ENCODE results near the gene ESYT1. TPM values are rescaled to one million over a fixed set of nuclear protein-coding genes. Genes with fewer than 3 reads are reported as not detected.

Gene ESYT1
- total and polyA plus RNA-seq, 3 experiments from 2014 or later, result 185 to 374 (median 191) TPM

DNA sequence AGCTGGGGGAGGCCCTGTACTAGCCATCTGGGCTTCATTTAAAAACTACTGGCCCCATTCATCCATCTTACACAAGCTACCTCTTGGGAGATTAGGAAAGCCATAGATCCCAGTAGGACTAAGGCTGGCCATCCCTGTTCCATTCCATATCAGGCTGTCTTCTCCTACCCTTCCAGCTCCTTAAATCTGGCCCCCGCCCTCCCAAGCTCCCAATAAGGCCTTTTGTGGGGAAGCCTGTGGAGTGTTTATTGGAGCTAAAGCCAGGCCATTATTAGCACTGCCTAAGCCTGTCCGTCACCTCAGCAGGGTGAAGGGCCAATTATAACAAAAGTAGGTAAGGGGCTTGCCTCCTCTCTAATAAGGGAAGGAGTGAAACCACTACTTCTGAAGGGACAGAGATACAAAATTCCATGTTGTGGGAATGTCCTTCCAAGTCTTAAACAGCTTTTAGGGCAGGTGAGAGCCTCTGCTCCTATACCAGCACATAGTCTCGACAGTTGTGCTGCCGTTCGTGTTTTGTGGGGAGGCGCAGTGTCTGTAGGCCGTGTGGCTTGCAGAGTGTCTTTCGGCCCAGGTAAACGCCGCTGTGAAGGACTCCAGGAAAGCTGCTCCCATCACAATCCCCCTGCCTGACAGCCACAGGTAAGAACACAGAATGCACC is 33.8 kb downstream of the ESYT1 start:
- Mint-ChIP-seq H3K36me3 (peaks cover 0 to 82% (median 12%) of the 10 kb centered on the region in 3 donors), H3K4me1 (peaks cover 38 to 42% (median 42%) of the 10 kb centered on the region in 3 donors), H3K9me3 (no peaks in the 10 kb centered on the region), H3K27ac (peak overlapping the region; percentile 41 to 100 (median 96)), H3K4me3 (peak overlapping the region; percentile 29 to 92 (median 59)), H3K27me3 (no peaks in the 10 kb centered on the region)
- H3K27ac ChIP-seq (ENCODE audit: low read depth, low read length), result peak overlapping the region; percentile 6
- CTCF ChIA-PET, result interaction anchor here (1.2 to 3.7 kb wide), 6 partner anchors 10 to 115 kb away, joined by 3 to 24 read pairs (median 4); partner anchors contain the start of genes ESYT1, SMARCC2 and ZC3H10
- peaks cover 51% of the 10 kb centered on the region for H3K36me3 ChIP-seq (ENCODE audit: insufficient read depth, low read length)
- H3K9me3 ChIP-seq (ENCODE audit: low read length), result no peaks in the 10 kb centered on the region
- peaks cover 37% of the 10 kb centered on the region for H3K4me1 ChIP-seq (ENCODE audit: insufficient read depth, low read length)
- POLR2A ChIA-PET, result interaction anchor here (0.7 to 1.9 kb wide), 7 partner anchors 11 to 155 kb away, joined by 3 to 11 read pairs (median 3); partner anchors contain the start of genes ESYT1, SMARCC2 and ZC3H10
- DNase-seq, result no peak
- H3K27me3 ChIP-seq (ENCODE audit: insufficient read depth, low read length, poor library complexity, severe bottlenecking), result no peaks in the 10 kb centered on the region
- H3K4me3 ChIP-seq (ENCODE audit: low read length), result no peak overlapping the region

DNA sequence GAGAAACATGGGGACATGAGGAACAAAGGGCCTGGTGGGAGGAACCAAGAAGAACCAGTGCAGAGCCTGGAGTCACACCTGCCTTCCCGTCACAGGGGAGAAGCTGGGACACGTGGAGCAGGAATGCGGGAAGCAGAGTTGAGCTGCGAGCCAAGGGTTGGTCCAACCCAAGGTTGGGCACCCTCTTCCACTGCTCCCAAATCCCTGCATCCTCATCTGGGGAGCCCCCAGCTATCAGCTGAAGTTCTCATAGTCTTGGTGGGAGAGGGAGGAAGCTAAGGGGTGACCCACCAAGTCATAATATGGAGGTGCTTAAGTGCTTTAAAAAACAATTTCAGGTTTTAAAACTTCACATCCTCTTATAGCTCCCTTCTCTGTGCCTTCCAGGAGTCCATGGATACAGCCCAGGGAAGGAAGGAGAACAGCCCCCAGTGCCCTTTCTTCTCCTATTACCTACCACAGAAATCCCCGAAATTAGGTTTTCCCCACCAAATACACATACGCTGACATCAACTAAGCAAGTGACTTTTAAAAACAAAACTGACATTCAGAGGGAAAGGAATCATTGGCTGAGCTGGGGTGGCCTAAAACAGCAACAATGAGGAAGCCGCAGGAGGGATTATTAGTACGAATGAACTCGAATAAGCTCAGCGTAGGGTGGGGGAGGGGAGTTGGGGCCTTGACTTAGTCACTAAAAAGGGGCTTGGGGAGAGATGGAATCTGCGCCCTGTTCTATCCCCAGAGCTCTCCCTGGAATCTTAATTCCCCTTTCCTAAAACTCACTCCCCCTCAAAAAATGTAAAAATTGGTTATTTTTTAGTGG is 34.6 kb downstream of the ESYT1 start:
- Mint-ChIP-seq H3K27me3 (no peaks in the 10 kb centered on the region), H3K4me1 (peaks cover 30 to 36% (median 35%) of the 10 kb centered on the region in 3 donors), H3K4me3 (peak overlapping the region in 1 of 7 donors; percentile 35), H3K9me3 (no peaks in the 10 kb centered on the region), H3K36me3 (peaks cover 3 to 89% (median 15%) of the 10 kb centered on the region in 3 donors), H3K27ac (peak overlapping the region in 7 of 8 donors; percentile 3 to 100 (median 53))
- CTCF ChIA-PET, result interaction anchor here (1.1 to 3.7 kb wide), 8 partner anchors 11 to 115 kb away, joined by 3 to 24 read pairs (median 4); partner anchors contain the start of genes ESYT1, SMARCC2 and ZC3H10
- POLR2A ChIA-PET, result interaction anchor here (0.6 to 1.5 kb wide), 3 partner anchors 18 to 156 kb away, joined by 3 to 5 read pairs (median 3); partner anchors contain the start of gene ESYT1
- no peak overlapping the region for H3K4me3 ChIP-seq (ENCODE audit: low read length)
- no peak overlapping the region for H3K27ac ChIP-seq (ENCODE audit: low read depth, low read length)
- peaks cover 54% of the 10 kb centered on the region for H3K36me3 ChIP-seq (ENCODE audit: insufficient read depth, low read length)
- no peaks in the 10 kb centered on the region for H3K9me3 ChIP-seq (ENCODE audit: low read length)
- no peaks in the 10 kb centered on the region for H3K27me3 ChIP-seq (ENCODE audit: insufficient read depth, low read length, poor library complexity, severe bottlenecking)
- H3K4me1 ChIP-seq (ENCODE audit: insufficient read depth, low read length), result peaks cover 31% of the 10 kb centered on the region
- DNase-seq, result no peak

DNA sequence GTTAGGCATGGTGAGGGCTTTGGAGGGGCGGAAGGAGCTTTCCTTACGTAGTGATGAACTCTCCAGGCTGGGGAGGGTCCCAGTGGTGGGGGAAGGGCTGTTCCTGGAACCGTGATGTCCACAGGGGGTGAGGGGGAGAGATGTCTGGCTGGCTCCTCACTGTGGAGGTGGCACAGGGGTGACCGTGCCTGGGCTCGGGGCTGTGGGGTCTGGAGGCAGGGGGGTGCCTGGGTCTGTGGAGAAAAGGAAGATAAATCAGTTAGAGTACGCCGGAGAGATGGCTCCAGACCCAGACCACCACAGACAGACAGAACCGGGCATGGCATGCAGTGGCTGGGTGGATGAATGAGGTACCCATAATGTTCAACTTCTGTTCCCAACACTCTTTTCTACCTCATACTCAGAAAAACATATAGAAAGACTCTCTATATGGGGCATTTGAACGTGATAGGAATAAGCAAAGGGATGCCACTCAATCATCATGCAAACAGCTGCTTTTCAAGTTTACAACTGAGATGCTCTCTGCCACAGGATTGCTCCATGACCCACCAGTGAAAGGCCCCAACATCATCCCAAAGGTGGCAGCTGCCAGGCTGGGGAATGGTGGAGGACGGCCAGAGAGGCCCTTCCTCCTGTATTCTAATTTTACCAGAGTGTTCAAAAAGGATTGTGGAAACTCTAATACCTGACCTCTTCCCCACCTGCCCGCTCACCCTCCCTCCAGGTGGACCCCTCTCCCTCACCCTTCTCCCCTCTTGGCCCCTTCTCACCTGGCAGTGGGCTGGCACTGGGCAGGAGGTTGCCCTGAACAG is 35.7 kb downstream of the ESYT1 start:
- Mint-ChIP-seq H3K4me3 (peak overlapping the region in 1 of 7 donors; percentile 27), H3K27ac (peak overlapping the region in 5 of 8 donors; percentile 6 to 80 (median 45)), H3K9me3 (no peaks in the 10 kb centered on the region), H3K27me3 (no peaks in the 10 kb centered on the region), H3K36me3 (peaks cover 3 to 88% (median 13%) of the 10 kb centered on the region in 3 donors), H3K4me1 (peaks cover 30 to 34% (median 31%) of the 10 kb centered on the region in 3 donors)
- ChIA-PET POLR2A (interaction anchor here (1.5 kb wide), 1 partner anchor 36 kb away, joined by 5 read pairs; the partner anchor contains the start of gene ESYT1), CTCF (interaction anchor here (1.1 to 3.7 kb wide), 6 partner anchors 14 to 117 kb away, joined by 3 to 24 read pairs (median 4); partner anchors contain the start of genes ESYT1, SMARCC2 and ZC3H10)
- H3K27me3 ChIP-seq (ENCODE audit: insufficient read depth, low read length, poor library complexity, severe bottlenecking), result no peaks in the 10 kb centered on the region
- H3K4me1 ChIP-seq (ENCODE audit: insufficient read depth, low read length), result peaks cover 31% of the 10 kb centered on the region
- H3K9me3 ChIP-seq (ENCODE audit: low read length), result no peaks in the 10 kb centered on the region
- peaks cover 58% of the 10 kb centered on the region for H3K36me3 ChIP-seq (ENCODE audit: insufficient read depth, low read length)
- DNase-seq, result no peak
- H3K4me3 ChIP-seq (ENCODE audit: low read length), result no peak overlapping the region
- H3K27ac ChIP-seq (ENCODE audit: low read depth, low read length), result no peak overlapping the region

DNA sequence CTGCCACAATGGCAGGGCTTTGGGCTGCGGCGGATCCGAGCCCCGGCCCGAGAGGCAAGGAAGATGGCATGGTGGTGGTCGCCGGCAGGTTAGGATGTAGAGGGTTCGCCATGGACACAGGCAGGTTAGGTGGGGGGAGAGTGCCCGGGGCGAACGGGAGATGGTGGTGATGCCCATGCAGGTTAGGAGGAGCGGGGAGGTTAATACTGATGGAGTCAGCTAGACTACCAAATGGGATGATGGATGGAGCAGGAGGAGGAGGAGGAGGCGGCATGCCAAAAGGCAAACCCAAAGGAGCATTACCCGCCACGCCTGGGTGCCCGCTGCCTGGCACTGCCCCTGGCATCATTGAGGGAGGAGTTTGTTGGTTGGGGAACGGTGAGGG is 36.3 kb downstream of the ESYT1 start:
- Mint-ChIP-seq H3K9me3 (no peaks in the 10 kb centered on the region), H3K36me3 (peaks cover 3 to 88% (median 16%) of the 10 kb centered on the region in 3 donors), H3K4me3 (no peak overlapping the region), H3K27ac (peak overlapping the region in 2 of 8 donors; percentile 35 to 40), H3K4me1 (peaks cover 25 to 28% (median 25%) of the 10 kb centered on the region in 3 donors), H3K27me3 (no peaks in the 10 kb centered on the region)
- Histone ChIP-seq H3K27ac (ENCODE audit: low read depth, low read length) (no peak overlapping the region), H3K36me3 (ENCODE audit: insufficient read depth, low read length) (peaks cover 61% of the 10 kb centered on the region), H3K27me3 (ENCODE audit: insufficient read depth, low read length, poor library complexity, severe bottlenecking) (no peaks in the 10 kb centered on the region), H3K4me3 (ENCODE audit: low read length) (no peak overlapping the region), H3K4me1 (ENCODE audit: insufficient read depth, low read length) (peaks cover 25% of the 10 kb centered on the region), H3K9me3 (ENCODE audit: low read length) (no peaks in the 10 kb centered on the region)
- CTCF ChIA-PET, result interaction anchor here (1.8 kb wide), 1 partner anchor 25 kb away, joined by 3 read pairs; the partner anchor contains the start of gene SMARCC2
- no peak for DNase-seq
- POLR2A ChIA-PET, result interaction anchor here (0.9 kb wide), 1 partner anchor 9 kb away, joined by 3 read pairs; no protein-coding TSS in a partner anchor

DNA sequence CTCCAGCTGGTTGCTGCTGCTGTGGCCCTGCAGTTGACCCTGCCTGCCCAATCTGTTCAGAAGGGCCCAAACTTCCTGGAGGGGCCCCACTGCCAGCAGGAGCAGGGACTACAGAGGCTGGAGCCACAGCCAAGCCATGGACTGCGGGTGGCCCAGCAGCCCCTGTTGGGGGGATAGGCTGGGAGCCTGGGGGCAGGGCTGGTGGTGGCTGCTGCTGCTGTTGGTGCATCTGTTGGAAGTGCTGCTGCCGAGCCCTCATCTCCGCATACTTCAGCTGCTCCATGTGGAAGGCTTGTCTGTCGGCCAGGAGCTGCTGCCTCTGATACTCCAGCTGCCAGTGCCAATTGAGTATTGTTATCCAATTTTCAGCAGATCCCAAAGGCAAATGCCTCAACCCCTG is 37.3 kb downstream of the ESYT1 start:
- no peak for DNase-seq
- peak overlapping the region in 5 of 8 donors; percentile 11 to 82 (median 35) for H3K27ac Mint-ChIP-seq
- Histone ChIP-seq H3K4me1 (ENCODE audit: insufficient read depth, low read length) (peaks cover 14% of the 10 kb centered on the region), H3K27me3 (ENCODE audit: insufficient read depth, low read length, poor library complexity, severe bottlenecking) (no peaks in the 10 kb centered on the region), H3K27ac (ENCODE audit: low read depth, low read length) (no peak overlapping the region), H3K36me3 (ENCODE audit: insufficient read depth, low read length) (peaks cover 63% of the 10 kb centered on the region), H3K9me3 (ENCODE audit: low read length) (no peaks in the 10 kb centered on the region), H3K4me3 (ENCODE audit: low read length) (no peak overlapping the region)
- no peaks in the 10 kb centered on the region for H3K27me3 Mint-ChIP-seq
- peaks cover 15 to 18% (median 15%) of the 10 kb centered on the region in 3 donors for H3K4me1 Mint-ChIP-seq
- ChIA-PET CTCF (interaction anchor here (1.3 to 1.8 kb wide), 5 partner anchors 10 to 40 kb away, joined by 3 to 4 read pairs (median 4); partner anchors contain the start of genes MYL6B and SMARCC2), POLR2A (interaction anchor here (0.9 kb wide), 1 partner anchor 8 kb away, joined by 3 read pairs; no protein-coding TSS in a partner anchor)
- peak overlapping the region in 1 of 7 donors; percentile 24 for H3K4me3 Mint-ChIP-seq
- peaks cover 3 to 88% (median 15%) of the 10 kb centered on the region in 3 donors for H3K36me3 Mint-ChIP-seq
- no peaks in the 10 kb centered on the region for H3K9me3 Mint-ChIP-seq

DNA sequence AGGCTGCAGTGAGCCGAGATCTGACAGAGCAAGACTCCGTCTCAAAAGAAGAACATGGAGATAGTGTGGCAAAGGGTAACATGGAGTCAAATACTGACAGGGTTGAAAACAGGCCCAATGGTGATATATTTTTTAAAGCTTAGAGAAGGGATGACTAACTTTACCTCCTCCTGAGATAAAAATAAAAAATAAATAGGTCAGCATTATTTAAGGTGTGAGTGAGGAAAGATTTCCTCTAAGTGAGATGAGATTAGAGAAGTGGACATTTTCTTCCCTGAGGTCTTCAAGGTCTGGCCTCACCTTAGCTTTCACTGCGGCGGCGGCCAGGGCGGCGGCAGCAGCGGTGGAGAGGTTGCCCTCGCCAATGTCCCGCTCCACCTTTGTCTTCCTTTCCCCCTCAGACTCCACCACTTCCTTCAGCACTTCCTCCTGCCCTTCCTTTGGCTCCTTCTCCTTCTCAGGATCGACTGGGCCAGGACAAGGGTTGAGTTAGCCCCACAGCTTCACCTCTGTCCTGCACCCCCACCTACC is 41.2 kb downstream of the ESYT1 start:
- Mint-ChIP-seq H3K4me1 (no peaks in the 10 kb centered on the region), H3K27me3 (no peaks in the 10 kb centered on the region), H3K27ac (peak overlapping the region in 5 of 8 donors; percentile 17 to 80 (median 68)), H3K9me3 (no peaks in the 10 kb centered on the region), H3K4me3 (peak overlapping the region in 1 of 7 donors; percentile 52), H3K36me3 (peaks cover 3 to 87% (median 14%) of the 10 kb centered on the region in 3 donors)
- H3K4me1 ChIP-seq (ENCODE audit: insufficient read depth, low read length), result no peaks in the 10 kb centered on the region
- no peaks in the 10 kb centered on the region for H3K9me3 ChIP-seq (ENCODE audit: low read length)
- ChIA-PET POLR2A (no interaction called here), CTCF (interaction anchor here (0.9 to 1.2 kb wide), 2 partner anchors 21 to 190 kb away, joined by 3 read pairs; partner anchors contain the start of gene STAT2)
- H3K36me3 ChIP-seq (ENCODE audit: insufficient read depth, low read length), result peaks cover 70% of the 10 kb centered on the region
- no peak for DNase-seq
- no peak overlapping the region for H3K4me3 ChIP-seq (ENCODE audit: low read length)
- H3K27ac ChIP-seq (ENCODE audit: low read depth, low read length), result no peak overlapping the region
- H3K27me3 ChIP-seq (ENCODE audit: insufficient read depth, low read length, poor library complexity, severe bottlenecking), result no peaks in the 10 kb centered on the region
